ENCODE data around the gene CCDC81.

GRCh38 chr11:86442420-86442819 is 67.7 kb downstream of the CCDC81 start:
- no peak for TF ChIP-seq TARDBP (IDR thresholded peaks at IDR 0.05)
- TF ChIP-seq ELF4 (IDR thresholded peaks at IDR 0.05), result no peak
- TF ChIP-seq ZNF384 (IDR thresholded peaks at IDR 0.05), result no peak
- TF ChIP-seq FOXM1 (IDR thresholded peaks at IDR 0.05; ENCODE audit: borderline replicate concordance), result no peak
- no peak for TF ChIP-seq HDGF (IDR thresholded peaks at IDR 0.05; ENCODE audit: borderline replicate concordance)
- no peak for TF ChIP-seq L3MBTL2 (conservative IDR thresholded peaks at IDR 0.05)
- TF ChIP-seq PKNOX1 (IDR thresholded peaks at IDR 0.05), result no peak
- no peak for TF ChIP-seq SP1 (IDR thresholded peaks at IDR 0.05)
- no peak for TF ChIP-seq BHLHE40 (IDR thresholded peaks at IDR 0.05; ENCODE audit: borderline replicate concordance)
- no peak for TF ChIP-seq NFRKB (IDR thresholded peaks at IDR 0.05)
